OCI-LY7 (cell line): ENCODE results near the gene TXNDC17.

Source experiments
- CTCF ChIP-seq: fragments of 200-600 bp; sonication (generic); conservative IDR thresholded peaks from 2 replicates; pipeline ENCODE4 v1.5.1; 2014; ENCODE audit warnings: mild to moderate bottlenecking, antibody characterized with exemption, low read length, moderate library complexity, mixed read lengths
- EZH2phosphoT487 ChIP-seq: fragments of 200-600 bp; sonication (generic); IDR thresholded peaks from 2 replicates; pipeline ENCODE4 v1.6.1; 2018; ENCODE audit warnings: low read depth, borderline replicate concordance, mild to moderate bottlenecking, mixed run types, antibody characterized with exemption, low read length, moderate library complexity, mixed read lengths

- TF ChIP-seq CTCF (no peak), EZH2phosphoT487 (no peak)
These were observed 27.4 kb downstream of the TXNDC17 start for GRCh38 chr17:6668219-6668618.
